ENCODE measurements around the gene NEK6. TPM values are rescaled to one million over a fixed set of nuclear protein-coding genes. Genes with fewer than 3 reads are reported as not detected.

Gene NEK6
- total and polyA plus RNA-seq, 9 of the 15 experiments (the other 6 are each of a cell fraction or from before 2014, with no cell fraction given) = 3.1 to 19.0 (median 8.4) TPM

- TF ChIP-seq ETS1 (conservative IDR thresholded peaks at IDR 0.05; ENCODE audit: control insufficient read depth, low read depth, low read length) (no peak), IRF9 (tag; IDR thresholded peaks at IDR 0.05) (no peak), HOXB6 (CRISPR knock-in tag; IDR thresholded peaks at IDR 0.05; ENCODE audit: borderline replicate concordance) (no peak), RBM22 (IDR thresholded peaks at IDR 0.05; ENCODE audit: low read depth, low read length, poor library complexity, severe bottlenecking) (no peak), C11orf30 (IDR thresholded peaks at IDR 0.05; ENCODE audit: low read depth) (no peak), HMG20A (CRISPR knock-in tag; conservative IDR thresholded peaks at IDR 0.05) (no peak), ETS2 (tag; IDR thresholded peaks at IDR 0.05; ENCODE audit: borderline replicate concordance, poor library complexity, severe bottlenecking) (no peak), CREB1 (IDR thresholded peaks at IDR 0.05) (no peak), CREB1 (CRISPR knock-in tag; IDR thresholded peaks at IDR 0.05) (no peak), ASH1L (IDR thresholded peaks at IDR 0.05; ENCODE audit: borderline replicate concordance, low read depth, partially characterized antibody) (no peak), ZSCAN29 (IDR thresholded peaks at IDR 0.05) (no peak), IFI16 (CRISPR knock-in tag; IDR thresholded peaks at IDR 0.05) (no peak), ETV5 (CRISPR knock-in tag; IDR thresholded peaks at IDR 0.05; ENCODE audit: low read depth) (no peak), CGGBP1 (CRISPR knock-in tag; IDR thresholded peaks at IDR 0.05) (no peak), CEBPB (tag; IDR thresholded peaks at IDR 0.05) (no peak)
Observed at GRCh38 chr9:124209279-124209678, 48.5 kb upstream of the NEK6 start (continued).

Data from K562 (cell line).